ENCODE measurements around the gene COX15. TPM values are rescaled to one million over a fixed set of nuclear protein-coding genes. Genes with fewer than 3 reads are reported as not detected.

The COX15 gene
- total RNA-seq, 1 experiment from 2014 or later: 34.2 TPM

DNA sequence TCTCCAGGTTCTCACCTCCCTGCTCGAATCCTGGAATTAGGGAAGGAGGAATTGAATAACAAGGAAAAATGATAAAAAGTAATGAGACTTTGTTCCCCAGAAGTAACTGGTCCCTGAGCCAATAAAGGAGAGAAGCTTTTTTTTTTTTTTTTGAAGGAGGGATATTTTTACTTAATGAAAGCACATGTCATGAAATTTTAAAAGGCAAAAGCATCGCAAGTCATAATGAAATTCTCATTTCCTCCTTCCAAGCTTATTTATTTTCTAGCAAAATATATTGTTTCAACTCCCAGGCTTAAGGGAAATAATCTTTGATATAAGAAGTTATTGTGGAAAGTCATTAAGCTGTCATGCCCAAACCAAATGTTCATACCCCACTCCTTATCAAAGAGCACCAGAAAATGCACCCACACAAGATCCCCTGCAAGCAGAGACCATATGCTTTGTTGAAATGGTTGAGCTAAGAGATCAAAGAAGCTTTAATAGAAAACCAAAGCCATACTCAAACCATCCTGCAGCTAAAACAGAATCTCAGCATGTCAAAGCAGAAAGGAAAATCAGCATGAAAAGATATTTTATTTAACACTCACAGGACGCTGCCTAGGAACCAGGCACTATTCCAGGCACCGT is 33.9 kb upstream of the COX15 start:
- no peak for TF ChIP-seq CTCF (conservative IDR thresholded peaks at IDR 0.05)
- H3K4me1 Mint-ChIP-seq: no peaks in the 10 kb centered on the region
- H3K79me2 ChIP-seq (ENCODE audit: insufficient read depth, low read length): no peaks in the 10 kb centered on the region
- no peak overlapping the region for H2BK120ac ChIP-seq (ENCODE audit: low read depth, low read length, poor library complexity, severe bottlenecking)
- no peak overlapping the region for H2BK12ac ChIP-seq (ENCODE audit: insufficient read length, low read depth, low read length)
- no peak overlapping the region for H4K8ac ChIP-seq (replicated peaks; ENCODE audit: insufficient read length, low read depth, low read length)
- no peaks in the 10 kb centered on the region for H3K9me3 Mint-ChIP-seq
- H2AFZ ChIP-seq (ENCODE audit: low read length): no peak overlapping the region
- no peak overlapping the region for H4K91ac ChIP-seq (ENCODE audit: insufficient read length, low read depth, low read length)
- H3K9me3 ChIP-seq (ENCODE audit: control insufficient read depth, low read depth, low read length): no peaks in the 10 kb centered on the region
- no CpG with 5 or more reads among the region's 4 CpGs for WGBS (ENCODE audit: extremely low coverage, insufficient read length, low lambda C conversion rate)
- no peak overlapping the region for H3K4me3 Mint-ChIP-seq
- H3K56ac ChIP-seq (ENCODE audit: insufficient read length, low read depth, low read length): no peak overlapping the region
- no peak overlapping the region for H3K4ac ChIP-seq (ENCODE audit: low read depth, low read length)
- no peak overlapping the region for H3K4me2 ChIP-seq (ENCODE audit: insufficient read depth, insufficient read length, low read length)
- no peak overlapping the region for H2BK20ac ChIP-seq (ENCODE audit: low read depth, low read length, poor library complexity, severe bottlenecking)
- H3K27me3 ChIP-seq (ENCODE audit: insufficient read depth, low read length): no peaks in the 10 kb centered on the region
- no peak overlapping the region for H3K9ac ChIP-seq (ENCODE audit: extremely low read depth, insufficient read length, low read length)
- H3K18ac ChIP-seq (ENCODE audit: insufficient read length, low read depth, low read length): no peak overlapping the region
- H3K27ac Mint-ChIP-seq: no peak overlapping the region
- H2BK5ac ChIP-seq (ENCODE audit: insufficient read length, low read length): no peak overlapping the region
- no peak overlapping the region for H2AK5ac ChIP-seq (ENCODE audit: insufficient read length, low read length)
- no peaks in the 10 kb centered on the region for H4K20me1 ChIP-seq (ENCODE audit: control insufficient read depth, insufficient read depth, insufficient read length)
- H4K5ac ChIP-seq (ENCODE audit: insufficient read length, low read depth, low read length): no peak overlapping the region
- H3K14ac ChIP-seq (ENCODE audit: insufficient read depth, low read length): no peak overlapping the region
- DNase-seq: no peak
- H3K23me2 ChIP-seq (ENCODE audit: insufficient read length, low read depth, low read length, poor library complexity, severe bottlenecking): no peaks in the 10 kb centered on the region
- H3T11ph ChIP-seq (ENCODE audit: low read length): no peak overlapping the region
- no peaks in the 10 kb centered on the region for H3K79me1 ChIP-seq (ENCODE audit: insufficient read depth, low read depth, low read length, poor library complexity, severe bottlenecking)
- H2BK15ac ChIP-seq (ENCODE audit: low read depth, low read length): no peak overlapping the region
- no peak overlapping the region for H3K27ac ChIP-seq (ENCODE audit: insufficient read length, low read depth, low read length)
- no peak overlapping the region for H3K23ac ChIP-seq (ENCODE audit: insufficient read length, low read depth, low read length)
- H3K4me1 ChIP-seq (ENCODE audit: insufficient read depth, low read length): no peaks in the 10 kb centered on the region
- H3K27me3 Mint-ChIP-seq (ENCODE audit: low read depth): no peaks in the 10 kb centered on the region
- peaks cover 0 to 5% (median 0%) of the 10 kb centered on the region in 3 experiments; a peak in 2 of 7 replicates for H3K36me3 Mint-ChIP-seq (ENCODE audit: insufficient read depth in 1 of 3, low read depth in 3 of 3)
